GM19463 (cell line): ENCODE measurements around the gene DDX20.
"Not testable (repeated sequence)": the region's sequence is repeated elsewhere in the genome, so short reads cannot be mapped to it uniquely, and the experiment has no call there.

Experiments
- ATAC-seq: cut with Tn5 transposase; IDR thresholded peaks from one replicate; pipeline ENCODE4 v1.9.1; 2021; ENCODE audit warnings: mild to moderate bottlenecking, moderate library complexity; ENCODE audit not compliant: unreplicated experiment

The DDX20 gene

GRCh38 chr1:111733183-111733991 lies 22.3 kb upstream of the DDX20 start:
- ATAC-seq = no peak

GRCh38 chr1:111733992-111734341 lies 21.7 kb upstream of the DDX20 start:
- ATAC-seq = no peak

GRCh38 chr1:111734426-111734825 lies 21.3 kb upstream of the DDX20 start:
- no peak for ATAC-seq

- ATAC-seq = no peak
Measured at GRCh38 chr1:111734856-111735255, 20.8 kb upstream of the DDX20 start.

- no peak for ATAC-seq
Measured at GRCh38 chr1:111735321-111735720, 20.4 kb upstream of the DDX20 start.

- no peak for ATAC-seq
Measured at GRCh38 chr1:111735858-111736544, 19.7 kb upstream of the DDX20 start.

GRCh38 chr1:111736548-111737215 lies 19.0 kb upstream of the DDX20 start:
- ATAC-seq = no peak

- no peak for ATAC-seq
Measured at GRCh38 chr1:111737216-111738132, 18.2 kb upstream of the DDX20 start.

GRCh38 chr1:111738133-111738435 lies 17.6 kb upstream of the DDX20 start:
- ATAC-seq = no peak

GRCh38 chr1:111738436-111739193 lies 17.1 kb upstream of the DDX20 start:
- ATAC-seq = peak; percentile 40

GRCh38 chr1:111739194-111739924 lies 16.3 kb upstream of the DDX20 start, which contains the start of gene INKA2:
Gene INKA2 (minus strand): TSS chr1:111739395. CDS start chr1:111739242, 153 bp downstream.
- ATAC-seq = peak; percentile 77

- no peak for ATAC-seq
Measured at GRCh38 chr1:111739925-111740765, 15.6 kb upstream of the DDX20 start.

- ATAC-seq = not testable (repeated sequence)
Measured at GRCh38 chr1:111742292-111742691, 13.4 kb upstream of the DDX20 start.

GRCh38 chr1:111742938-111743549 lies 12.7 kb upstream of the DDX20 start:
- no peak for ATAC-seq

- no peak for ATAC-seq
Measured at GRCh38 chr1:111743679-111744101, 12.0 kb upstream of the DDX20 start.

GRCh38 chr1:111745675-111746613 lies 9.8 kb upstream of the DDX20 start:
- no peak for ATAC-seq

- ATAC-seq = no peak
Measured at GRCh38 chr1:111746614-111746999, 9.1 kb upstream of the DDX20 start.
